SK-N-SH treated with all-trans-retinoic acid at 6 μM for 48 hours (cell line): ENCODE results near the gene RNF135.
"Not testable (repeated sequence)": the region's sequence is repeated elsewhere in the genome, so short reads cannot be mapped to it uniquely, and the experiment has no call there.

Source experiments
- ATAC-seq: fragments of 200-7000 bp; cut with Tn5 transposase; 3 replicates; pipeline ENCODE4 v1.9.1; 2020; ENCODE audit warnings: mild to moderate bottlenecking, moderate library complexity
- ARNTL ChIP-seq: fragments of 450-650 bp; formaldehyde crosslinking; IDR thresholded peaks from 2 replicates; pipeline ENCODE4 v1.5.0; 2020; ENCODE audit warnings: low read depth, mild to moderate bottlenecking, moderate library complexity, borderline replicate concordance
- BACH2 ChIP-seq: fragments of 250-450 bp; sonication (Bioruptor Pico); IDR thresholded peaks from 2 replicates; pipeline ENCODE4 v1.9.0; 2021; ENCODE audit warnings: mild to moderate bottlenecking, borderline replicate concordance
- CSDC2 ChIP-seq: fragments of 250-450 bp; sonication (Bioruptor Pico); IDR thresholded peaks from 2 replicates; pipeline ENCODE4 v1.5.0; 2020; ENCODE audit warnings: mild to moderate bottlenecking, moderate library complexity
- CSRNP3 ChIP-seq: fragments of 250-450 bp; sonication (Bioruptor Pico); IDR thresholded peaks from 2 replicates; pipeline ENCODE4 v1.5.1; 2021; ENCODE audit warnings: mild to moderate bottlenecking, moderate library complexity
- ESRRG ChIP-seq: fragments of 250-450 bp; sonication (Bioruptor Pico); IDR thresholded peaks from 2 replicates; pipeline ENCODE4 v1.6.1; 2021; ENCODE audit warnings: mild to moderate bottlenecking
- GLIS3 ChIP-seq: fragments of 250-450 bp; sonication (Bioruptor Pico); IDR thresholded peaks from 2 replicates; pipeline ENCODE4 v1.5.0; 2020; ENCODE audit warnings: mild to moderate bottlenecking, moderate library complexity
- OSR1 ChIP-seq: fragments of 250-450 bp; sonication (Bioruptor Pico); IDR thresholded peaks from 2 replicates; pipeline ENCODE4 v1.8.0; 2022; ENCODE audit warnings: moderate library complexity, mild to moderate bottlenecking, inconsistent platforms
- RARB ChIP-seq: fragments of 250-450 bp; sonication (Bioruptor Pico); IDR thresholded peaks from 2 replicates; pipeline ENCODE4 v1.8.0; 2021; ENCODE audit warnings: mild to moderate bottlenecking, moderate library complexity
- SNAI2 ChIP-seq: fragments of 250-450 bp; sonication (Bioruptor Pico); IDR thresholded peaks from 2 replicates; pipeline ENCODE4 v1.5.0; 2020; ENCODE audit warnings: mild to moderate bottlenecking, moderate library complexity
- TSHZ2 ChIP-seq: fragments of 250-450 bp; sonication (Bioruptor Pico); IDR thresholded peaks from 2 replicates; pipeline ENCODE4 v1.5.0; 2020; ENCODE audit warnings: mild to moderate bottlenecking, moderate library complexity
- ZC3H10 ChIP-seq: fragments of 250-450 bp; sonication (Bioruptor Pico); IDR thresholded peaks from 2 replicates; pipeline ENCODE4 v1.5.1; 2021; ENCODE audit warnings: mild to moderate bottlenecking, moderate library complexity
- ZFP3 ChIP-seq: fragments of 250-450 bp; sonication (Bioruptor Pico); IDR thresholded peaks from 2 replicates; pipeline ENCODE4 v1.5.0; 2020; ENCODE audit warnings: mild to moderate bottlenecking, moderate library complexity
- ZFP30 ChIP-seq: fragments of 450-650 bp; formaldehyde crosslinking; IDR thresholded peaks from 2 replicates; pipeline ENCODE4 v1.5.0; 2022; ENCODE audit warnings: mild to moderate bottlenecking, moderate library complexity
- ZNF565 ChIP-seq: fragments of 450-650 bp; formaldehyde crosslinking; conservative IDR thresholded peaks from 2 replicates; pipeline ENCODE4 v1.5.0; 2020; ENCODE audit warnings: low read depth, mild to moderate bottlenecking, moderate library complexity
- ZNF70 ChIP-seq: fragments of 450-650 bp; formaldehyde crosslinking; IDR thresholded peaks from 2 replicates; pipeline ENCODE4 v1.5.0; 2020; ENCODE audit warnings: mild to moderate bottlenecking, moderate library complexity
- ZNF8 ChIP-seq: fragments of 450-650 bp; formaldehyde crosslinking; IDR thresholded peaks from 2 replicates; pipeline ENCODE4 v1.5.0; 2020; ENCODE audit warnings: mild to moderate bottlenecking, moderate library complexity

The RNF135 gene

GRCh38 chr17:30965686-30966085 is 5.2 kb upstream of the RNF135 start (continued):
- no peak for TF ChIP-seq TSHZ2 (CRISPR knock-in tag)
- TF ChIP-seq, all 23 proteins: peak for 0

- ATAC-seq = not testable (repeated sequence)
Observed at GRCh38 chr17:30967911-30968310, 2.9 kb upstream of the RNF135 start.

GRCh38 chr17:30969989-30970830 is 629 bp upstream of the RNF135 start:
- no peak for ATAC-seq

GRCh38 chr17:30975042-30975820 is 4.4 kb downstream of the RNF135 start:
- ATAC-seq = no peak
- TF ChIP-seq CSRNP3 (no peak), ARNTL (CRISPR knock-in tag) (no peak), OSR1 (CRISPR knock-in tag) (no peak), BACH2 (CRISPR knock-in tag) (no peak), ZFP3 (no peak), GLIS3 (CRISPR knock-in tag) (no peak), ESRRG (CRISPR knock-in tag) (no peak), RARB (CRISPR knock-in tag) (no peak), TSHZ2 (CRISPR knock-in tag) (no peak), ZNF70 (CRISPR knock-in tag) (no peak), ZNF8 (no peak), CSDC2 (CRISPR knock-in tag) (no peak), ZNF565 (CRISPR knock-in tag) (no peak), ZC3H10 (CRISPR knock-in tag) (no peak)

More at GRCh38 chr17:30969989-30970830, 629 bp upstream of the RNF135 start:
- TF ChIP-seq ZFP30 (CRISPR knock-in tag) (no peak), ZNF565 (CRISPR knock-in tag) (no peak), OSR1 (CRISPR knock-in tag) (no peak), CSDC2 (CRISPR knock-in tag) (no peak), SNAI2 (no peak), ARNTL (CRISPR knock-in tag) (no peak), GLIS3 (CRISPR knock-in tag) (no peak), ZFP3 (no peak)

- ATAC-seq = not testable (repeated sequence)
Observed at GRCh38 chr17:30979919-30980318, 9.1 kb downstream of the RNF135 start.
